HCT116 (cell line): Measurements from ENCODE around the gene RNGTT.

ENCODE experiments used
- ATF3 ChIP-seq: IDR thresholded peaks from 2 replicates; pipeline ENCODE4 v1.6.1; 2012
- CTCF ChIP-seq, 3 experiments: fragments of 200-600 bp in 1 of 3; sonication (generic) in 1 of 3; IDR thresholded peaks in 2 of 3; conservative IDR thresholded peaks in 1 of 3; 2 replicates each; pipeline ENCODE4 v1.5.1; 2012 to 2017; ENCODE audit warnings: low read depth in 2 of 3, low read length in 2 of 3, antibody characterized with exemption in 1 of 3, borderline replicate concordance in 1 of 3, control low read depth in 1 of 3, mild to moderate bottlenecking in 1 of 3, mixed read lengths in 1 of 3, mixed run types in 1 of 3, moderate library complexity in 1 of 3; ENCODE audit not compliant: insufficient read depth in 1 of 3
- EGR1 ChIP-seq: IDR thresholded peaks from 2 replicates; pipeline ENCODE4 v1.6.1; 2012; ENCODE audit warnings: low read depth
- POLR2A ChIP-seq: IDR thresholded peaks from 2 replicates; pipeline ENCODE4 v1.7.0; 2011; ENCODE audit warnings: borderline replicate concordance; ENCODE audit not compliant: insufficient read depth, insufficient read length; ENCODE audit errors: extremely low read depth
- SIN3A ChIP-seq: IDR thresholded peaks from 2 replicates; pipeline ENCODE4 v1.6.1; 2012; ENCODE audit warnings: low read depth
- ZNF274 ChIP-seq: fragments of 200-500 bp; sonication (Bioruptor generic); IDR thresholded peaks from 2 replicates; pipeline ENCODE4 v1.6.1; 2014; ENCODE audit warnings: mild to moderate bottlenecking, low read depth, low read length, inconsistent platforms

- no peak for TF ChIP-seq EGR1
- no peak for TF ChIP-seq POLR2A
- no peak for TF ChIP-seq SIN3A
- TF ChIP-seq CTCF (IDR thresholded peaks at IDR 0.05 in 2 of 3, conservative IDR thresholded peaks at IDR 0.05 in 1 of 3; ENCODE audit: borderline replicate concordance in 1 of 3, insufficient read depth in 1 of 3, low read depth in 2 of 3, low read length in 2 of 3): no peak
- TF ChIP-seq ZNF274: no peak
- TF ChIP-seq ATF3: no peak
Observed at GRCh38 chr6:88611721-88612120, 351.7 kb downstream of the RNGTT start.
